Astrocyte (in vitro differentiated cells and primary cell): ENCODE measurements around the gene INSYN2A.

ENCODE experiments used
- CTCF ChIP-seq: IDR thresholded peaks from 2 replicates; pipeline ENCODE4 v1.5.1; 2011; ENCODE audit warnings: low read depth, mild to moderate bottlenecking, inconsistent platforms, low read length, moderate library complexity; ENCODE audit not compliant: insufficient read depth
- EZH2 ChIP-seq: IDR thresholded peaks from 2 replicates; pipeline ENCODE4 v1.6.1; 2012; ENCODE audit warnings: mild to moderate bottlenecking, low read length, inconsistent platforms; ENCODE audit not compliant: insufficient read depth

GRCh38 chr10:127153181-127153580, 43.2 kb downstream of the INSYN2A start:
- TF ChIP-seq CTCF (no peak), EZH2 (no peak)
